Duodenal mucosa (tissue), 2 donors: ENCODE measurements around the gene PDPN.

Source experiments
- H3K27ac ChIP-seq: one replicate; pipeline ENCODE4 v1.7.0; 2013; ENCODE audit warnings: low read depth, low read length
- H3K27me3 ChIP-seq, 2 donors: one replicate each; pipeline ENCODE4 v1.7.0; 2013; ENCODE audit warnings: low read length in 2 of 2, control low read depth in 1 of 2; ENCODE audit not compliant: insufficient read depth in 2 of 2, control insufficient read depth in 1 of 2
- H3K36me3 ChIP-seq, 2 donors: one replicate each; pipeline ENCODE4 v1.7.0; 2013; ENCODE audit warnings: low read length in 2 of 2, control low read depth in 1 of 2; ENCODE audit not compliant: insufficient read depth in 2 of 2, control insufficient read depth in 1 of 2
- H3K4me1 ChIP-seq, 2 donors: one replicate each; pipeline ENCODE4 v1.7.0; 2013; ENCODE audit warnings: low read length in 2 of 2, control low read depth in 1 of 2; ENCODE audit not compliant: insufficient read depth in 2 of 2, control insufficient read depth in 1 of 2
- H3K4me3 ChIP-seq, 2 donors: one replicate each; pipeline ENCODE4 v1.7.0; 2013; ENCODE audit warnings: low read length in 2 of 2, low read depth in 1 of 2
- H3K9ac ChIP-seq, 2 donors: one replicate each; pipeline ENCODE4 v1.7.0; 2013; ENCODE audit warnings: low read length in 2 of 2, low read depth in 1 of 2
- H3K9me3 ChIP-seq, 2 donors: one replicate each; pipeline ENCODE4 v1.7.0; 2013; ENCODE audit warnings: low read length in 2 of 2, control low read depth in 1 of 2; ENCODE audit not compliant: control insufficient read depth in 1 of 2

The PDPN gene

DNA sequence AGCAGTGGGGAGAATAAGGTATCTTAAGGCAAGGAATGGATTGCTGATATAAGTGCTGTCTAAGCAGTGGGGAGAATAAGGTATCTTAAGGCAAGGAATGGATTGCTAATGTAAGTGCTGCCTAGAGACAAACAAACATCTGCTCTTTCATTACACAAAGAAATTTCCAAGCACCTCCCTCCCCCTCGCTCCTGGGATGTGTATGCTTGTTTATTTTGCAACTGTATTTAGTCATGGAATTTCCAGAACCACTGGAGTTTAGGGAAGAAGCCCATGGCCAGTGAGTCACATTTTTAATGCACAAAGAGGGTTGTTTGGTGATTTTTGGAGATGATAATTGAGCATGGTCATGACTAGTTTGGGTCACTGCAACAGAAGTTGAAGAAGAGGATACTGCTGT, 21.5 kb downstream of the PDPN start:
- no peaks in the 10 kb centered on the region for H3K36me3 ChIP-seq
- no peaks in the 10 kb centered on the region for H3K9me3 ChIP-seq
- H3K27ac ChIP-seq = no peak overlapping the region
- no peaks in the 10 kb centered on the region for H3K4me1 ChIP-seq
- no peaks in the 10 kb centered on the region for H3K27me3 ChIP-seq
- H3K9ac ChIP-seq = no peak overlapping the region
- no peak overlapping the region for H3K4me3 ChIP-seq

DNA sequence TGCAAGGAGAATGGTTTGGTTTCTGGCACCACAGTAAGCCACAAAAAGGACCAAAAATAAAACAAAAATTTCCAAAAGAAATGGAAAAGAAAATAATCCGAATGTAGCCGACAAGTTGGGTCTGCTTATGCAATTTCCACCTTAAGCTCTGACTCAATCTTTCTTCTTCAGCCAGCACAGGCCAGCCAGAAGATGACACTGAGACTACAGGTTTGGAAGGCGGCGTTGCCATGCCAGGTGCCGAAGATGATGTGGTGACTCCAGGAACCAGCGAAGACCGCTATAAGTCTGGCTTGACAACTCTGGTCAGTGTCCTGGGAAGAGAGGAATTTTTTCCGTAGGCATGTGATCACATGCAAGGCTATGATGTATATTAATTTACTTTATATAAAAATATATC, 23.4 kb downstream of the PDPN start:
- no peak overlapping the region for H3K9ac ChIP-seq
- H3K36me3 ChIP-seq = no peaks in the 10 kb centered on the region
- no peaks in the 10 kb centered on the region for H3K9me3 ChIP-seq
- H3K4me3 ChIP-seq = no peak overlapping the region
- H3K27me3 ChIP-seq = no peaks in the 10 kb centered on the region
- H3K27ac ChIP-seq = no peak overlapping the region
- no peaks in the 10 kb centered on the region for H3K4me1 ChIP-seq

DNA sequence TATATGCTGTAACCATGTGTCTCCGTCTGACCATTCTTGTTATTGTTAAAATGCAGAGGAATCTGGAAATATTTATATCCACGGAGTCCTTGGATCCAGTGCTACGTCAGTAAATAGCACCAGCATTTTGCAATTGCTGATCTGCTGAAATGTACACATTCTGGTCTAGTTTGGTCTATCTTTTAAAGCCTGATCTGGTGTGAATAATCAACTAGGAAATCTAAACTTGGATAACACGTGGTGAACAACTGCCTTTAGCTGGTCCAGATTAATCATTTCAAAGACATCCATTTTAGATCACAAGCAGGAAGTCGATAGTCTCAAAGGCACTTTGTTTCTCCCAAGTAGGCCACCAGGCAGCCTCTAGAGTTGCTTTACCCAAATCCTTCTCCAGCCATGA, 32.6 kb downstream of the PDPN start:
- Histone ChIP-seq H3K27ac (peak overlapping the region; percentile 11), H3K4me3 (no peak overlapping the region), H3K36me3 (no peaks in the 10 kb centered on the region), H3K9ac (no peak overlapping the region), H3K4me1 (no peaks in the 10 kb centered on the region), H3K9me3 (no peaks in the 10 kb centered on the region), H3K27me3 (peaks cover 0 to 3% of the 10 kb centered on the region in 2 donors)

DNA sequence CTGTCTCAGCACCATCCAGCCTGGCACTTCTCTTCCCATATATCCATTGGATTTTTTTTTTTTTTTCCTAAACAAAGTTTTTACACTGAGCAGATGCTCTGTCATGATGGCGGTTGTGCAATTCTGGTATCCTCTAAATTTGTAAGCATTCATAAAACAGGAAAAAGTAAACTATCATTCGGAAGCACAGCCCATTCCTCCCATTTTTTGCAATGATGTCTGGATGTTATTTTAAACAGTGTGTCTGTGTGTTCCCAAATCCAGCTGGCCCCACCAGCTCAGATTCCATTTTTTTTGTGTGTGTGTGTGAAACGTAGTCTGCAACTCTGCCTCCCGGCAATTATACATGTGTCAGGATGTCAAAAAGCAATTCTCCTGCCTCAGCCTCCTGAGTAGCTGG, 33.5 kb downstream of the PDPN start:
- Histone ChIP-seq H3K9me3 (no peaks in the 10 kb centered on the region), H3K4me3 (no peak overlapping the region), H3K36me3 (no peaks in the 10 kb centered on the region), H3K27ac (no peak overlapping the region), H3K9ac (no peak overlapping the region), H3K4me1 (no peaks in the 10 kb centered on the region), H3K27me3 (peaks cover 0 to 3% of the 10 kb centered on the region in 2 donors)

DNA sequence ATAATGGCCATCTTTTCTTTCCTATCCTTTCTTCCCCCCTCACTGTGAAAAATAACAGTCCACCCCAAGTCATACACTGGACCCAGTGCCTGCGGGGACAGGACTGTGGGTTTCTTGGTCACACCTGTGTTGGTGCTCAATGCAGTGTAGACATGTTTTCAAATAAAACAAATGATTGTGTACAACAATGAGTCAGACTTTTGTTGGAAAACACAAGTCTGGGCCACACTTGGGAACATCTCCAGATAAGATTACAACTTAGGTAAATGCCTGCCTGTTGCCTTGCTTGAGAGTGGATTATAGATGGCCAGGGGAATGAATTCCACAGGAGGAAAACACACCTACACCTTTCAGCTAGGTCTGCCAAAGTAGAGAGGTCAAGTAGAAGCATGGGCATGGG, 34.1 kb downstream of the PDPN start:
- Histone ChIP-seq H3K27me3 (peaks cover 0 to 3% of the 10 kb centered on the region in 2 donors), H3K27ac (no peak overlapping the region), H3K9me3 (no peaks in the 10 kb centered on the region), H3K36me3 (no peaks in the 10 kb centered on the region), H3K9ac (no peak overlapping the region), H3K4me3 (no peak overlapping the region), H3K4me1 (no peaks in the 10 kb centered on the region)

DNA sequence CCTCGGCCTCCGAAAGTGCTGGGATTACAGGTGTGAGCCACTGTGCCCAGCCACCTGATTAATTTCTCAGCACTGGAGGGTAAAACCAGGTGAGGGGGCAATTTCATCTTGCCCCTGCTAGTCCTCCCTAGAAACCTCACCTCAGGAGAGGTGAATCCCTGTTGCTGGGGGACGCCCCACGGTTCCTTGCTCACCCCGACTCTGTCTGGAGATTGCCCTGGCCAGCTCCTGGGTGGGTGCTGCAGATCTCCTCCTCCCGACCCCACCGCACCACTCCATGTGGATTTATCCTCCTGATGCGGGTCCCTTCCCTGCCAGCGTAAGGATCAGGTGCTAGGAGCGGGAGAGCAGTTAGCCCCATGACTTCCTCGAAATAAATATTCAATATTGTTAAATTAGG, 34.9 kb downstream of the PDPN start:
- H3K27me3 ChIP-seq = peaks cover 0 to 3% of the 10 kb centered on the region in 2 donors
- H3K9ac ChIP-seq = no peak overlapping the region
- H3K9me3 ChIP-seq = no peaks in the 10 kb centered on the region
- no peaks in the 10 kb centered on the region for H3K36me3 ChIP-seq
- H3K27ac ChIP-seq = no peak overlapping the region
- no peak overlapping the region for H3K4me3 ChIP-seq
- H3K4me1 ChIP-seq = no peaks in the 10 kb centered on the region

DNA sequence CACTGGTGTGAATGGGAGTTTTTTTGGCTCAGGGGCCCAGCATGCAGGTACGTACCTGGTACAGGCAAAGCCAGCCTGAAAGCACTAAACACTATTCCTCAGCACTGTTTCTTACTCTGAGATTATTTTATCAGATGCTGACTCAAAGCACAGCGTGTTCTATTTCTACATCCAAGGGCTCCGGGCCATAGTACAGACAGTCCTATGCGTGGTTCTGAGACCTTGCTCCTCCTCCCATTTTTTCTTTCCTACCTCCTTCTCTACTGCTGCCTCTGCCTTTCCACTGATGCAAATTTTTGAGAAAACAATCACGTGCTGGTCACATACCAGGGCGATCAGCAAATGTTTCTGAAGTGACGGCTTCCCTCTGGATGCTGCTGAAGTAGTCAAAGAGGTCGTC, 36.3 kb downstream of the PDPN start:
- no peak overlapping the region for H3K27ac ChIP-seq

DNA sequence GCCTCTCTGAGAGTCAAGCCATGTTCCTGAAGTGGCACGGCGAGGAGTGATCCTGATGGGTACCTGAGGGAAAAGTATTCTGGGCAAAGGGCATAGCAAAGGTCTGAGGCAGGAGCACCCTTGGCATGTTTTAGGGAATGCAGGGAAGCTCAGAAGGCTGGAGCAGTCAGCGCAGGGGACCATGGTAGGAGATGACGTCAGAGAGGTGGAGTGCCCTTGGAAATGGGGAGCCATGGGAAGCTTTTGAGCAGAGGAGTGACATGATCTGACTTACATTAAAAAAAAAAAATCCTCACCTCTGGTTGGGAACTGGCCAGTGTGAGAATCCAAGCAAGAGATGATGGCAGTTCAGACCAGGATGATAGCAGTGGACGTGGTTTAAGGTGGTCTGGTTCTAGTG, 37.2 kb downstream of the PDPN start:
- Histone ChIP-seq H3K9me3 (no peaks in the 10 kb centered on the region), H3K4me3 (no peak overlapping the region), H3K27ac (no peak overlapping the region), H3K36me3 (no peaks in the 10 kb centered on the region), H3K9ac (no peak overlapping the region), H3K4me1 (no peaks in the 10 kb centered on the region), H3K27me3 (peaks cover 0 to 3% of the 10 kb centered on the region in 2 donors)

More for the DNA sequence above, 36.3 kb downstream of the PDPN start:
- Histone ChIP-seq H3K4me3 (no peak overlapping the region), H3K36me3 (no peaks in the 10 kb centered on the region), H3K9me3 (no peaks in the 10 kb centered on the region), H3K4me1 (no peaks in the 10 kb centered on the region), H3K27me3 (peaks cover 0 to 3% of the 10 kb centered on the region in 2 donors), H3K9ac (no peak overlapping the region)

DNA sequence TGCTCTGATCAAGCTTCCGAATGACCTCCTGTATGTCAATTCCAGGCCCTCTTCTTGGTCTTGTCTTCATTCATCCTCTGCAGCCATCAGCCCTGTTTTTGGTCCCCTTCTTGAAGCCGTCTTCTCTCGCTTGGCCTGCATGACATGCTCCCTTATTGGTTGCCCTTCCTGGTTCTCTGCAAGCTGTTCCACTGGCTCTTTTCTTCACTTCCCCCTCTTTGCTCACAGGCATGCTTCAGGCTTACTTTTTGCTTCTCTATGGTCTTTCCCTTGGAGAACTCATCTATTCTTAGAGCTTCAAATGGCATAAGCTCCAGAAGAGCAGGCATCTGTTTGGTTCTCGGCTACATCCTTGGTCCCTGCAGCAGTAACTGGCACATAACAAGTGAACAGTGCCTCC, 38.8 kb downstream of the PDPN start:
- H3K4me3 ChIP-seq = no peak overlapping the region
- no peaks in the 10 kb centered on the region for H3K9me3 ChIP-seq
- H3K4me1 ChIP-seq = no peaks in the 10 kb centered on the region
- H3K36me3 ChIP-seq = no peaks in the 10 kb centered on the region
- H3K27ac ChIP-seq = no peak overlapping the region
- peaks cover 0 to 3% of the 10 kb centered on the region in 2 donors for H3K27me3 ChIP-seq
- no peak overlapping the region for H3K9ac ChIP-seq

DNA sequence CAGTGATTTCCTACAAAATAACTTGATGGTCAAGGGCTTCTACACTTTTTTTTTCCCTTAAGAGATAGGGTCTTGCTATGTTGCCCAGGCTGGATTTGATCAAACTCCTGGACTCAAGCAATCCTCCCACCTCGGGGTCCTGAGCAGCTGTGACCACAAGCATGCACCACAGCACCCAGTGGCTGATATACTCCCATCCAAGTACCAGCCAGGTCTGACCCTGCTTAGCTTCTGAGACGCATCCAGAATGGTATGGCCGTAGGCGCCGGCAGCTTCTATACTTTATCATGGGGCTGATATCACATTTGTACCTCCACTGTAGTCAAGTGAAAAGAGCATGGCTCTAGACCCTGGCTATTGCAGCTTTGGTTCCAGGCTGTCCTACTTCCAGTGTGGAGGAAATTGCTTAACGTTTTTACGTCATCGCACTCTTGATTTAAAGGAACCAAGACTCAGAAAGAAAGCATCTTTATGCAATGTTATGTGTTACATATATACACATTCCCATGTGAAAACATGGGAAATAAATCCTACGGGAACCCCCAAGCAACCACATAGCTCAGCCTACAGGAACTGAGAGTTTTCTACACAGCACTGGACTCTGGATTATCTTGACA, 39.5 kb downstream of the PDPN start:
- H3K9ac ChIP-seq = no peak overlapping the region
- no peaks in the 10 kb centered on the region for H3K9me3 ChIP-seq
- H3K4me3 ChIP-seq = no peak overlapping the region
- H3K27me3 ChIP-seq = peaks cover 0 to 3% of the 10 kb centered on the region in 2 donors
- no peaks in the 10 kb centered on the region for H3K4me1 ChIP-seq
- no peak overlapping the region for H3K27ac ChIP-seq
- H3K36me3 ChIP-seq = no peaks in the 10 kb centered on the region

DNA sequence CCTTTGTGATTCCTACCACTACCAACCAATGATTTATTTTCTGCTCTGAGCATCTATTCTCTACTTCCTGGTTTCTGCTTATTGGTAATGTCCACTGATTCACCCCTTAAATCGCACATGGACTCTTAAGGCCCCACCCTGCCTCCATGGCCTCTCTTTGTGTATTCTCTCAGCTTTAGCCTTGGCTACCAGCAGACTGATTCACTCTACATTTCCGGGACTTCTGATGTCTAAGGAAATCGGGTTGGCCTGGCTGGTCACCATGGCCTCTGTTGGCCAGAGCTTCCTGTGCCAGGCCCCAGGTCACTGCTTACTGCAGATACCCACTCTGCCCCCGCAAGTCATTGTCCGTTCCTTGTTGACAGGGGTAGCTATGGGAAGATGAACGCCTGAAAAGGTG, 40.9 kb downstream of the PDPN start:
- H3K4me1 ChIP-seq = no peaks in the 10 kb centered on the region
- H3K9ac ChIP-seq = no peak overlapping the region
- H3K9me3 ChIP-seq = no peaks in the 10 kb centered on the region
- H3K27ac ChIP-seq = no peak overlapping the region
- H3K36me3 ChIP-seq = no peaks in the 10 kb centered on the region
- no peak overlapping the region for H3K4me3 ChIP-seq
- H3K27me3 ChIP-seq = peaks cover 0 to 5% of the 10 kb centered on the region in 2 donors
